ENCODE measurements around the gene KCTD3.

The KCTD3 gene

DNA sequence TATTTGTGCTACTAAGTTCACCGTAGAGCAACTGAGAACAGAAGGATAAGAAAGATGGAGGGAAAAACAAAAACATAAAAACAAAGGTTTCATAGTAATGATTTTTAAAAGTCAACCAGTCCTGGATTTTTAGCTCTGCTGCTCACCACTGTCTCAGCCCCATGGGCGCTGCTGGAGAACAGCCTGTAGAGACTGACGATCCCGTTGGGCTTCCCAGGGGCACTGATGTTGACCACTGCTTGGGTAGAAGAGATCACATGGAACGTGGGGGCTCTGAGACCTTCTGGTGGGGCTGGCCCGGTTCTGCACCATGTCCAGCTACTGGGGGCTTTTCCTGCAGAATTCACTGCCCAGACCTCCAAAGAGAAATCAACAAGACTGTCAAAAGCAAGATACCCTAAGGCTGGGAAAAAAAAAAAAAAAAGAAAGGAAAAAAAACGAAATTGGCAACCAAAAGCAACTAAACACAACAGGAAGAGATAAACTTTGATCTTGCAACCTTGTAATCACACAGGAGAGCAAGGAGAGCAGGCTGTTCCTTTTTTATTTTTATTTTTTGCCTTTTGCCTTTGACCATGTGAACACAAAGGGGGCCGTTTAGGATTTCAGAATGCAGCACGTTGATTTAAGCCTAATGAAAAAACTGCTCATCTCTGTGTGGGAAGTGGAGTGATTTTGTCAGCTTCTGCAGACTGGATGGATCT, 83.5 kb downstream of the KCTD3 start:
- DNase-seq (ENCODE audit: low read depth in 2 of 2, low spot score in 1 of 2): no peak

- DNase-seq (ENCODE audit: low read depth in 2 of 2, low spot score in 1 of 2): no peak
Measured at GRCh38 chr1:215651867-215652266, 84.8 kb downstream of the KCTD3 start.

DNA sequence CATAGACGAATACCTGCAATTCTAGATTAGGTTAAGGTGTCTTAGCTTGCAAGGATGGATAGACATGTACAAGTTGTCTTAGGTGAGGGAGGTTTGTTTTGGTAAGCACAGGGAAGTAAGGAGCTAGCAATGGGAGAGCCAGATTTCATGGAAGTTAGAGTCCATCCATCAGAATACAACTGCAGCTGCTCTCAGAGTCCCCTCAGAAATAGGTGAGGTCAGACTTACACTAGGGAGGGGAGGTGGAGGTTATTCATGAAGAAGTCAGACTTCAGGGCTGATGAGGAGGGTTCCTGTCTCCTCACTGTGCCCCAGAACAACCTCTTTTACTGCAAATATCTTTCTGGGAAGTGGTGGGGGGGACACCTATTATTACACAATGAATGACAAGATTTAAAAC, 85.3 kb downstream of the KCTD3 start:
- no peak for DNase-seq (ENCODE audit: low read depth in 2 of 2, low spot score in 1 of 2)

- DNase-seq (ENCODE audit: low read depth in 2 of 2, low spot score in 1 of 2): no peak
Measured at GRCh38 chr1:215657047-215657446, 89.9 kb downstream of the KCTD3 start.

- DNase-seq (ENCODE audit: low read depth in 2 of 2, low spot score in 1 of 2): no peak
Measured at GRCh38 chr1:215660259-215660658, 93.2 kb downstream of the KCTD3 start.

DNA sequence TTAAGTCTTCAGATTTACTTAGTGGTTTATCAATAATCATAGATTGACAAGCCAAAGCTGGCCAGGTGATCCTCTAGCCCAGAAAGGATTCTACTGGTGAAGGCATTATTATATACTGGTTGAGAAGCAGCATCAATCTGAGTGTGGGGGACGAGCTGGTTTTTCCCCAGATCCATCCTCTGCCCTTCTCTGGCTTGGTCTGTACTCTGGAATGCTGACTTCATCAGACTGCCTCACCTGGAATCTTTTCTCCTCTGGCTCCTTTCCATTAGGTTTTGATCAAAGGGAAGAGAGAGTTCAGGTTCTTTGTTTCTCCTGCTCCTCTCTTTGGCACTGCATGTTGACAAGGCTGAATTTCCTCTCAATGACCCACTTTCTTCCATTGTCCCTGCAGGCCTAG, 93.9 kb downstream of the KCTD3 start:
- no peak for DNase-seq (ENCODE audit: low read depth in 2 of 2, low spot score in 1 of 2)

DNA sequence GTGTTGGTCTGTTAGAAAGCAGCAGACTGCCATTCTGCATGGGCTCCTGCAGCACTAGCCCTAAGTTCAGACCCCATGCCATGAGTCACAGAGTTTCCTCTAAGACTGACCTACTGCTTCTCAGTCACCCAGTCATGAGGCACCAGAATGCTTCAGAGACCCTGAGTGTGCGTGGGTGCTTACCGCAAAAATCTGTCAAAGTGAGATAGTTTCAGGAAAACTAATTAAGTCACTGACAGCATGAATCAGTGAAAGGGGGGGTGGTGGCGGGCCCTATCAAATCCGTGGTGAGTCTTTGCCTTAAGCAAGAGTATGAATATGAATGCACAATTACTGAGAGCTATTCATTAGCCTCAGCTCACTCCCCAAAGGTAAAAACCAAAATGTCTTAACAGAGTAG, 98.1 kb downstream of the KCTD3 start:
- DNase-seq (ENCODE audit: low read depth in 2 of 2, low spot score in 1 of 2): no peak

GRCh38 chr1:215667761-215668160, 100.7 kb downstream of the KCTD3 start:
- DNase-seq (ENCODE audit: low read depth in 2 of 2, low spot score in 1 of 2): no peak

- DNase-seq (ENCODE audit: low read depth in 2 of 2, low spot score in 1 of 2): no peak
Measured at GRCh38 chr1:215669806-215670491, 102.8 kb downstream of the KCTD3 start.

Measured in stimulated activated CD8-positive, alpha-beta memory T cell treated with anti-CD3 and anti-CD28 coated beads, Interleukin-4, amount 100 ng/mL, for 1 hour (primary cell).